ENCODE measurements around the gene RIOK3.

DNA sequence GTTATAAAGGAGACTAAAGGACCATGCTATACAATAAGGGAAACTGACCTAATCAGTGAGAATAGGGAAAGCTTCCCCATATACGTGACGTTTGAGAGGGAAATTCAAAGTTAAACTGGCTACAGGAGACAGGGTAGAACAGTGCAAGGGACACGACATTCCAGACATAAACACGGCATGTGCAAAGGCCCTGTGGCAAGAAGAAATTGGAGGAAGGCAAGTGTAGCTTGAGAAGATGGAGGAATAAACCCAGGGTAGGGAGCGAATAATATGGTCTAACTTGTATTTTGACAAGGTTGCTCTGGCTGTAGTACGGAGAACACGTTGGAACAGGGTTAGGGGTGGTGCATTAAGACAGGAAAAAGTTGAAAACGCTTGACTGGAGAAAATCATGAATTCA, 49.8 kb upstream of the RIOK3 start:
- no peak for TF ChIP-seq POLR2A (IDR thresholded peaks at IDR 0.05)
- TF ChIP-seq, protein P1, sequence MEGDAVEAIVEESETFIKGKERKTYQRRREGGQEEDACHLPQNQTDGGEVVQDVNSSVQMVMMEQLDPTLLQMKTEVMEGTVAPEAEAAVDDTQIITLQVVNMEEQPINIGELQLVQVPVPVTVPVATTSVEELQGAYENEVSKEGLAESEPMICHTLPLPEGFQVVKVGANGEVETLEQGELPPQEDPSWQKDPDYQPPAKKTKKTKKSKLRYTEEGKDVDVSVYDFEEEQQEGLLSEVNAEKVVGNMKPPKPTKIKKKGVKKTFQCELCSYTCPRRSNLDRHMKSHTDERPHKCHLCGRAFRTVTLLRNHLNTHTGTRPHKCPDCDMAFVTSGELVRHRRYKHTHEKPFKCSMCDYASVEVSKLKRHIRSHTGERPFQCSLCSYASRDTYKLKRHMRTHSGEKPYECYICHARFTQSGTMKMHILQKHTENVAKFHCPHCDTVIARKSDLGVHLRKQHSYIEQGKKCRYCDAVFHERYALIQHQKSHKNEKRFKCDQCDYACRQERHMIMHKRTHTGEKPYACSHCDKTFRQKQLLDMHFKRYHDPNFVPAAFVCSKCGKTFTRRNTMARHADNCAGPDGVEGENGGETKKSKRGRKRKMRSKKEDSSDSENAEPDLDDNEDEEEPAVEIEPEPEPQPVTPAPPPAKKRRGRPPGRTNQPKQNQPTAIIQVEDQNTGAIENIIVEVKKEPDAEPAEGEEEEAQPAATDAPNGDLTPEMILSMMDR (IDR thresholded peaks at IDR 0.05 in 4 of 5, conservative IDR thresholded peaks at IDR 0.05 in 1 of 5), result no peak
